ENCODE data around the gene PRDM16.

The PRDM16 gene

GRCh38 chr1:3179471-3179870 lies 110.5 kb downstream of the PRDM16 start:
- DNase-seq (ENCODE audit: low read depth, low spot score): no peak
- H3K27ac ChIP-seq (ENCODE audit: low read length): no peak overlapping the region
- WGBS (ENCODE audit: insufficient coverage, insufficient read length): no CpG with 5 or more reads among the region's 15 CpGs
- no peaks in the 10 kb centered on the region; the same call in 1 of the 2 replicates for H3K36me3 ChIP-seq (ENCODE audit: control insufficient read depth, insufficient read depth, low read length)
- no peaks in the 10 kb centered on the region for H3K4me1 ChIP-seq (ENCODE audit: control insufficient read depth, insufficient read depth, low read length)
- H3K27me3 ChIP-seq (ENCODE audit: control insufficient read depth, insufficient read depth, low read length): no peaks in the 10 kb centered on the region
- H3K9me3 ChIP-seq (ENCODE audit: control insufficient read depth, insufficient read depth, low read length): peaks cover 1% of the 10 kb centered on the region
- H3K4me3 ChIP-seq (ENCODE audit: low read length): no peak overlapping the region

GRCh38 chr1:3180915-3181314 lies 111.9 kb downstream of the PRDM16 start:
- no peaks in the 10 kb centered on the region; the same call in 1 of the 2 replicates for H3K36me3 ChIP-seq (ENCODE audit: control insufficient read depth, insufficient read depth, low read length)
- H3K4me3 ChIP-seq (ENCODE audit: low read length): no peak overlapping the region
- H3K27ac ChIP-seq (ENCODE audit: low read length): no peak overlapping the region
- no CpG with 5 or more reads among the region's 36 CpGs for WGBS (ENCODE audit: insufficient coverage, insufficient read length)
- H3K4me1 ChIP-seq (ENCODE audit: control insufficient read depth, insufficient read depth, low read length): no peaks in the 10 kb centered on the region
- no peak for DNase-seq (ENCODE audit: low read depth, low spot score)
- H3K9me3 ChIP-seq (ENCODE audit: control insufficient read depth, insufficient read depth, low read length): peaks cover 1% of the 10 kb centered on the region; the same call in 1 of the 2 replicates
- no peaks in the 10 kb centered on the region for H3K27me3 ChIP-seq (ENCODE audit: control insufficient read depth, insufficient read depth, low read length)

GRCh38 chr1:3181956-3182355 lies 113.0 kb downstream of the PRDM16 start:
- Histone ChIP-seq H3K4me1 (ENCODE audit: control insufficient read depth, insufficient read depth, low read length) (no peaks in the 10 kb centered on the region), H3K27ac (ENCODE audit: low read length) (no peak overlapping the region), H3K9me3 (ENCODE audit: control insufficient read depth, insufficient read depth, low read length) (peaks cover 1% of the 10 kb centered on the region; the same call in 1 of the 2 replicates), H3K4me3 (ENCODE audit: low read length) (no peak overlapping the region), H3K36me3 (ENCODE audit: control insufficient read depth, insufficient read depth, low read length) (no peaks in the 10 kb centered on the region; the same call in 1 of the 2 replicates), H3K27me3 (ENCODE audit: control insufficient read depth, insufficient read depth, low read length) (no peaks in the 10 kb centered on the region)
- no peak for DNase-seq (ENCODE audit: low read depth, low spot score)
- WGBS (ENCODE audit: insufficient coverage, insufficient read length): no CpG with 5 or more reads among the region's 14 CpGs

GRCh38 chr1:3183411-3183810 lies 114.4 kb downstream of the PRDM16 start:
- H3K27me3 ChIP-seq (ENCODE audit: control insufficient read depth, insufficient read depth, low read length): no peaks in the 10 kb centered on the region
- DNase-seq (ENCODE audit: low read depth, low spot score): no peak

GRCh38 chr1:3183813-3184212 lies 114.8 kb downstream of the PRDM16 start:
- WGBS (ENCODE audit: insufficient coverage, insufficient read length): no CpG with 5 or more reads among the region's 22 CpGs
- H3K27ac ChIP-seq (ENCODE audit: low read length): no peak overlapping the region
- H3K4me1 ChIP-seq (ENCODE audit: control insufficient read depth, insufficient read depth, low read length): no peaks in the 10 kb centered on the region
- no peaks in the 10 kb centered on the region; the same call in 1 of the 2 replicates for H3K36me3 ChIP-seq (ENCODE audit: control insufficient read depth, insufficient read depth, low read length)
- H3K4me3 ChIP-seq (ENCODE audit: low read length): no peak overlapping the region
- H3K27me3 ChIP-seq (ENCODE audit: control insufficient read depth, insufficient read depth, low read length): no peaks in the 10 kb centered on the region
- no peak for DNase-seq (ENCODE audit: low read depth, low spot score)
- peaks cover 1% of the 10 kb centered on the region; the same call in 1 of the 2 replicates for H3K9me3 ChIP-seq (ENCODE audit: control insufficient read depth, insufficient read depth, low read length)

More at GRCh38 chr1:3183411-3183810, 114.4 kb downstream of the PRDM16 start:
- Histone ChIP-seq H3K36me3 (ENCODE audit: control insufficient read depth, insufficient read depth, low read length) (no peaks in the 10 kb centered on the region; the same call in 1 of the 2 replicates), H3K9me3 (ENCODE audit: control insufficient read depth, insufficient read depth, low read length) (peaks cover 1% of the 10 kb centered on the region; the same call in 1 of the 2 replicates), H3K4me3 (ENCODE audit: low read length) (no peak overlapping the region), H3K27ac (ENCODE audit: low read length) (no peak overlapping the region), H3K4me1 (ENCODE audit: control insufficient read depth, insufficient read depth, low read length) (no peaks in the 10 kb centered on the region)
- WGBS (ENCODE audit: insufficient coverage, insufficient read length): no CpG with 5 or more reads among the region's 13 CpGs

GRCh38 chr1:3184666-3185065 lies 115.7 kb downstream of the PRDM16 start:
- H3K4me3 ChIP-seq (ENCODE audit: low read length): no peak overlapping the region
- no peak for DNase-seq (ENCODE audit: low read depth, low spot score)
- H3K27me3 ChIP-seq (ENCODE audit: control insufficient read depth, insufficient read depth, low read length): no peaks in the 10 kb centered on the region
- no CpG with 5 or more reads among the region's 20 CpGs for whole genome bisulfite sequencing (ENCODE audit: insufficient coverage, insufficient read length)
- peaks cover 1% of the 10 kb centered on the region; the same call in 1 of the 2 replicates for H3K9me3 ChIP-seq (ENCODE audit: control insufficient read depth, insufficient read depth, low read length)
- no peak overlapping the region for H3K27ac ChIP-seq (ENCODE audit: low read length)
- no peaks in the 10 kb centered on the region; the same call in 1 of the 2 replicates for H3K36me3 ChIP-seq (ENCODE audit: control insufficient read depth, insufficient read depth, low read length)
- no peaks in the 10 kb centered on the region for H3K4me1 ChIP-seq (ENCODE audit: control insufficient read depth, insufficient read depth, low read length)

GRCh38 chr1:3185896-3186525 lies 117.0 kb downstream of the PRDM16 start:
- no CpG with 5 or more reads among the region's 38 CpGs for WGBS (ENCODE audit: insufficient coverage, insufficient read length)
- H3K27me3 ChIP-seq (ENCODE audit: control insufficient read depth, insufficient read depth, low read length): no peaks in the 10 kb centered on the region
- DNase-seq (ENCODE audit: low read depth, low spot score): no peak
- H3K4me3 ChIP-seq (ENCODE audit: low read length): no peak overlapping the region
- peaks cover 1% of the 10 kb centered on the region for H3K9me3 ChIP-seq (ENCODE audit: control insufficient read depth, insufficient read depth, low read length)
- no peaks in the 10 kb centered on the region for H3K4me1 ChIP-seq (ENCODE audit: control insufficient read depth, insufficient read depth, low read length)
- H3K36me3 ChIP-seq (ENCODE audit: control insufficient read depth, insufficient read depth, low read length): no peaks in the 10 kb centered on the region
- H3K27ac ChIP-seq (ENCODE audit: low read length): no peak overlapping the region

GRCh38 chr1:3186526-3186921 lies 117.5 kb downstream of the PRDM16 start:
- Histone ChIP-seq H3K27ac (ENCODE audit: low read length) (no peak overlapping the region), H3K27me3 (ENCODE audit: control insufficient read depth, insufficient read depth, low read length) (no peaks in the 10 kb centered on the region), H3K36me3 (ENCODE audit: control insufficient read depth, insufficient read depth, low read length) (no peaks in the 10 kb centered on the region), H3K4me3 (ENCODE audit: low read length) (no peak overlapping the region), H3K9me3 (ENCODE audit: control insufficient read depth, insufficient read depth, low read length) (peaks cover 3% of the 10 kb centered on the region), H3K4me1 (ENCODE audit: control insufficient read depth, insufficient read depth, low read length) (no peaks in the 10 kb centered on the region)
- no CpG with 5 or more reads among the region's 22 CpGs for WGBS (ENCODE audit: insufficient coverage, insufficient read length)
- DNase-seq (ENCODE audit: low read depth, low spot score): no peak

- Histone ChIP-seq H3K36me3 (ENCODE audit: control insufficient read depth, insufficient read depth, low read length) (no peaks in the 10 kb centered on the region), H3K27ac (ENCODE audit: low read length) (no peak overlapping the region), H3K9me3 (ENCODE audit: control insufficient read depth, insufficient read depth, low read length) (peaks cover 6% of the 10 kb centered on the region), H3K4me1 (ENCODE audit: control insufficient read depth, insufficient read depth, low read length) (no peaks in the 10 kb centered on the region), H3K27me3 (ENCODE audit: control insufficient read depth, insufficient read depth, low read length) (no peaks in the 10 kb centered on the region), H3K4me3 (ENCODE audit: low read length) (no peak overlapping the region)
- no peak for DNase-seq (ENCODE audit: low read depth, low spot score)
- WGBS (ENCODE audit: insufficient coverage, insufficient read length): no CpG with 5 or more reads among the region's 21 CpGs
These were observed 118.6 kb downstream of the PRDM16 start for GRCh38 chr1:3187415-3188149.

GRCh38 chr1:3188150-3188971 lies 119.4 kb downstream of the PRDM16 start:
- WGBS (ENCODE audit: insufficient coverage, insufficient read length): no CpG with 5 or more reads among the region's 34 CpGs
- Histone ChIP-seq H3K9me3 (ENCODE audit: control insufficient read depth, insufficient read depth, low read length) (peaks cover 6% of the 10 kb centered on the region), H3K36me3 (ENCODE audit: control insufficient read depth, insufficient read depth, low read length) (no peaks in the 10 kb centered on the region), H3K4me3 (ENCODE audit: low read length) (no peak overlapping the region), H3K27me3 (ENCODE audit: control insufficient read depth, insufficient read depth, low read length) (no peaks in the 10 kb centered on the region), H3K27ac (ENCODE audit: low read length) (no peak overlapping the region), H3K4me1 (ENCODE audit: control insufficient read depth, insufficient read depth, low read length) (no peaks in the 10 kb centered on the region)
- DNase-seq (ENCODE audit: low read depth, low spot score): no peak

Measured in iPS DF 6.9 (cell line).